PFSK-1 (cell line): ENCODE measurements around the gene GPD1L.

ENCODE experiments used
- FOXP2 ChIP-seq: optimal IDR thresholded peaks from 2 replicates; pipeline ENCODE3; 2011; ENCODE audit warnings: borderline replicate concordance, control low read depth, inconsistent platforms; ENCODE audit not compliant: insufficient read depth; ENCODE audit errors: extremely low read length, extremely low read depth
- POLR2AphosphoS5 ChIP-seq: IDR thresholded peaks from 2 replicates; pipeline ENCODE4 v1.6.1; 2012; ENCODE audit warnings: low read depth, mild to moderate bottlenecking, control low read depth, low read length, moderate library complexity
- SIN3A ChIP-seq: IDR thresholded peaks from 2 replicates; pipeline ENCODE4 v1.6.1; 2012; ENCODE audit warnings: mild to moderate bottlenecking, low read length, moderate library complexity, borderline replicate concordance; ENCODE audit not compliant: insufficient read depth
- TAF1 ChIP-seq: IDR thresholded peaks from 2 replicates; pipeline ENCODE4 v1.6.1; 2012; ENCODE audit warnings: low read length, control low read depth, borderline replicate concordance; ENCODE audit not compliant: insufficient read depth
- TF ChIP-seq, protein P1 (sequence below), 2 experiments: IDR thresholded peaks; 2 replicates each; pipeline versions ENCODE4 v1.6.1 to v1.8.0; 2011 to 2012; ENCODE audit warnings: low read depth in 2 of 2, low read length in 2 of 2, control low read depth in 1 of 2, inconsistent platforms in 1 of 2, mild to moderate bottlenecking in 1 of 2, moderate library complexity in 1 of 2; ENCODE audit not compliant: insufficient read depth in 1 of 2

DNA sequence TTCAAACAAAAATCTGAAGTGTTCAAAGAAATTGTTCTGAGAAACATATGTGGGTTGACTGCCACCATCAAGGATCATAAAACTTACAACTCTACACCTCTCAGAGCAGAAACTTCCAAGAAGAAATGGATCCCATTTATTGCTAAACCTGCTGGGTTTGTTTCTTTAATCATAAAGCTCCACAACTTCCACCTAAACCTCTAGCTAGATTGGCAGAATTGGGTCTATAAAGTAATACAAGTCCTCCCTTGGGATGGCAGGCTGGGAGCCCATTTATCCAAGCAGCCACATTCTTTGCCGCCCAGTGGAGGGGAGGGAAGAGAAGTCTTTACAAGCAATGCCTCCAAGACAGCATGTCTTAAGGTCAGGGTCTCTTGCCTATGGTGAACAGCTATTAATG lies 91.6 kb downstream of the GPD1L start:
- TF ChIP-seq TAF1 (no peak), POLR2AphosphoS5 (no peak), FOXP2 (no peak), SIN3A (no peak)
- TF ChIP-seq, protein P1, sequence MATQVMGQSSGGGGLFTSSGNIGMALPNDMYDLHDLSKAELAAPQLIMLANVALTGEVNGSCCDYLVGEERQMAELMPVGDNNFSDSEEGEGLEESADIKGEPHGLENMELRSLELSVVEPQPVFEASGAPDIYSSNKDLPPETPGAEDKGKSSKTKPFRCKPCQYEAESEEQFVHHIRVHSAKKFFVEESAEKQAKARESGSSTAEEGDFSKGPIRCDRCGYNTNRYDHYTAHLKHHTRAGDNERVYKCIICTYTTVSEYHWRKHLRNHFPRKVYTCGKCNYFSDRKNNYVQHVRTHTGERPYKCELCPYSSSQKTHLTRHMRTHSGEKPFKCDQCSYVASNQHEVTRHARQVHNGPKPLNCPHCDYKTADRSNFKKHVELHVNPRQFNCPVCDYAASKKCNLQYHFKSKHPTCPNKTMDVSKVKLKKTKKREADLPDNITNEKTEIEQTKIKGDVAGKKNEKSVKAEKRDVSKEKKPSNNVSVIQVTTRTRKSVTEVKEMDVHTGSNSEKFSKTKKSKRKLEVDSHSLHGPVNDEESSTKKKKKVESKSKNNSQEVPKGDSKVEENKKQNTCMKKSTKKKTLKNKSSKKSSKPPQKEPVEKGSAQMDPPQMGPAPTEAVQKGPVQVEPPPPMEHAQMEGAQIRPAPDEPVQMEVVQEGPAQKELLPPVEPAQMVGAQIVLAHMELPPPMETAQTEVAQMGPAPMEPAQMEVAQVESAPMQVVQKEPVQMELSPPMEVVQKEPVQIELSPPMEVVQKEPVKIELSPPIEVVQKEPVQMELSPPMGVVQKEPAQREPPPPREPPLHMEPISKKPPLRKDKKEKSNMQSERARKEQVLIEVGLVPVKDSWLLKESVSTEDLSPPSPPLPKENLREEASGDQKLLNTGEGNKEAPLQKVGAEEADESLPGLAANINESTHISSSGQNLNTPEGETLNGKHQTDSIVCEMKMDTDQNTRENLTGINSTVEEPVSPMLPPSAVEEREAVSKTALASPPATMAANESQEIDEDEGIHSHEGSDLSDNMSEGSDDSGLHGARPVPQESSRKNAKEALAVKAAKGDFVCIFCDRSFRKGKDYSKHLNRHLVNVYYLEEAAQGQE (IDR thresholded peaks at IDR 0.05; ENCODE audit: insufficient read depth in 1 of 2, low read depth in 2 of 2, low read length in 2 of 2): no peak
